HepG2 (cell line): ENCODE data around the gene WDR87. TPM values are rescaled to one million over a fixed set of nuclear protein-coding genes. Genes with fewer than 3 reads are reported as not detected.

Experiments used
- CBFB ChIP-seq: sonication (generic); formaldehyde crosslinking; IDR thresholded peaks from 2 replicates; pipeline ENCODE4 v1.4.0; 2020; ENCODE audit warnings: missing genetic modification reagents
- JUND ChIP-seq: sonication (generic); formaldehyde crosslinking; IDR thresholded peaks from 2 replicates; pipeline ENCODE4 v1.8.0; 2022; ENCODE audit warnings: mild to moderate bottlenecking, missing genetic modification reagents
- MED8 ChIP-seq: sonication (generic); formaldehyde crosslinking; IDR thresholded peaks from 2 replicates; pipeline ENCODE4 v1.8.1; 2023; ENCODE audit warnings: mild to moderate bottlenecking, missing genetic modification reagents; ENCODE audit not compliant: insufficient replicate concordance
- MTA1 ChIP-seq: sonication (generic); formaldehyde crosslinking; IDR thresholded peaks from 2 replicates; pipeline ENCODE4 v1.4.0; 2020; ENCODE audit warnings: missing genetic modification reagents, mild to moderate bottlenecking, borderline replicate concordance
- MYC ChIP-seq: sonication (generic); formaldehyde crosslinking; IDR thresholded peaks from 2 replicates; pipeline ENCODE4 v1.9.0; 2021; ENCODE audit warnings: missing genetic modification reagents, borderline replicate concordance
- NKX3-1 ChIP-seq: sonication (generic); formaldehyde crosslinking; IDR thresholded peaks from 2 replicates; pipeline ENCODE4 v1.5.0; 2020; ENCODE audit warnings: missing genetic modification reagents
- SPEN ChIP-seq: sonication (generic); formaldehyde crosslinking; IDR thresholded peaks from 2 replicates; pipeline ENCODE4 v1.5.1; 2020; ENCODE audit warnings: low read depth, mild to moderate bottlenecking, missing genetic modification reagents
- SRSF1 ChIP-seq: fragments of 200-400 bp; formaldehyde crosslinking; optimal IDR thresholded peaks from 2 replicates; pipeline ENCODE3; 2017; ENCODE audit warnings: mild to moderate bottlenecking, low read depth, low read length, moderate library complexity
- YEATS2 ChIP-seq: sonication (generic); formaldehyde crosslinking; IDR thresholded peaks from 2 replicates; pipeline ENCODE4 v1.4.0; 2020; ENCODE audit warnings: missing genetic modification reagents, borderline replicate concordance
- ZFP1 ChIP-seq: IDR thresholded peaks from 2 replicates; pipeline ENCODE4 v1.6.1; 2016
- ZFP36L2 ChIP-seq: sonication (generic); formaldehyde crosslinking; IDR thresholded peaks from 2 replicates; pipeline ENCODE4 v1.4.0; 2020; ENCODE audit warnings: missing genetic modification reagents
- ZNF17 ChIP-seq: sonication (generic); formaldehyde crosslinking; IDR thresholded peaks from 2 replicates; pipeline ENCODE4 v1.5.0; 2020; ENCODE audit warnings: mild to moderate bottlenecking, missing genetic modification reagents
- ZNF33A ChIP-seq: sonication (generic); formaldehyde crosslinking; IDR thresholded peaks from 2 replicates; pipeline ENCODE4 v1.5.1; 2020; ENCODE audit warnings: missing genetic modification reagents, mild to moderate bottlenecking, moderate library complexity, borderline replicate concordance
- ZNF432 ChIP-seq: sonication (generic); formaldehyde crosslinking; IDR thresholded peaks from 2 replicates; pipeline ENCODE4 v1.5.0; 2020; ENCODE audit warnings: missing genetic modification reagents, mild to moderate bottlenecking, borderline replicate concordance
- polyA plus RNA-seq, 8 experiments: library from polyadenylated mRNA; depleted of rRNA in 3 of 8; stranded (reverse) in 7 of 8; unstranded in 1 of 8; fragments of >200 nt; fragmentation: Illumina TruSeq in 4 of 8; extraction: Trizol in 4 of 8; gene quantifications; 2 replicates each; pipeline versions ENCODE4 v1.2.1 to v1.2.3, GENCODE V29; 2011 to 2016; ENCODE audit warnings: low read depth in 4 of 8, missing spikeins in 1 of 8, mixed read lengths in 1 of 8; ENCODE audit not compliant: insufficient read depth in 1 of 8
- total RNA-seq, 5 experiments: library from RNA; depleted of rRNA; stranded (reverse); fragments of >200 nt; fragmentation: Illumina TruSeq; extraction: Trizol; gene quantifications; 2 replicates each; pipeline ENCODE4 v1.2.3, GENCODE V29; 2016; ENCODE audit warnings: low read depth in 1 of 5
- TF ChIP-seq, protein P1 (sequence below): fragments of 450-650 bp; IDR thresholded peaks from 2 replicates; pipeline ENCODE4 v1.6.1; 2016
- TF ChIP-seq, protein P2 (sequence below): sonication (generic); formaldehyde crosslinking; IDR thresholded peaks from 2 replicates; pipeline ENCODE4 v1.4.0; 2020; ENCODE audit warnings: missing genetic modification reagents
- TF ChIP-seq, protein P3 (sequence below): sonication (generic); formaldehyde crosslinking; IDR thresholded peaks from 2 replicates; pipeline ENCODE4 v1.5.0; 2020; ENCODE audit warnings: missing genetic modification reagents, mild to moderate bottlenecking, borderline replicate concordance
- TF ChIP-seq, protein P4 (sequence below): sonication (generic); formaldehyde crosslinking; IDR thresholded peaks from 2 replicates; pipeline ENCODE4 v1.4.0; 2020; ENCODE audit warnings: missing genetic modification reagents
- TF ChIP-seq, protein P5 (sequence below): sonication (generic); formaldehyde crosslinking; IDR thresholded peaks from 2 replicates; pipeline ENCODE4 v1.4.0; 2020; ENCODE audit warnings: missing genetic modification reagents, mild to moderate bottlenecking, borderline replicate concordance

Gene WDR87
- total and polyA plus RNA-seq, 2 of the 13 experiments (the other 11 are each of a cell fraction or from before 2014, with no cell fraction given), result not detected

DNA sequence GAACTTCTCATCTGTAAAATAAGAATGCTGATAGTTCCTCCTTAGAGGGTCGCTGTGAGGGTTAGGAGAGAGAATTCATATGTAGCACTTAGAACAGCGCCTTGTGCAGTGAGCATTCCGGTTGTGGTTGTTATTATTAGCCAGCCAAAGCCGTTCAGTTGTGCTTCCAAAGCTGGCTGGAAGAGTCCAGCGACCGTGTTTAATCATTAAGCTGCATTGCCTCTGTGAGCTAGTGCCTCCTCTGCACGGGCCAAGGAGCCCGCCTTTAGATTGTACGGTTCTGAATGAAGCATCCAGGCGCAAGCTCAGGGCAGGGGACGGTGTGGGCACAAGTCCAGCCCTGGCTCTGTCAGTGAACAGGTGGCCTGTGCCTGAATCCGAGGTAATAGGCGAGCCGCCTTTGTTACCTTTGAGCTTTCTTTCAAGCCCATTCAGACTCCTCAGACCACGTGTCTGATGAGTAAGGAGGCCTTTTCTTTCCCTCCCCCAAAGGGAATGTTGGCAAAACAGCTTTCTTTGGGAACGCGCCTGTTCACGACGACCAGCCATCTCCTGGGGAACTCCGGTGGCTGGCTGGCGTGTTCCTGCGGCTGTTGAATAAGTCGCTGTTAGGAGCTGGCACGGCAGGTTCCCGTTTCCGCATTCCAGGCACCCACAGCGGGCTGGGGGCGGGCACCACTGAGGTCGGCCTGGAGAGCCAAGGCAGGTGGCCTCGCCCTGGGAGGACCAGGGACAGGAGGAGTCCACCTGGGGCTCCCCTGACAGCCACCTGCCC is 25.7 kb upstream of the WDR87 start (continued):
- TF ChIP-seq, protein P1, sequence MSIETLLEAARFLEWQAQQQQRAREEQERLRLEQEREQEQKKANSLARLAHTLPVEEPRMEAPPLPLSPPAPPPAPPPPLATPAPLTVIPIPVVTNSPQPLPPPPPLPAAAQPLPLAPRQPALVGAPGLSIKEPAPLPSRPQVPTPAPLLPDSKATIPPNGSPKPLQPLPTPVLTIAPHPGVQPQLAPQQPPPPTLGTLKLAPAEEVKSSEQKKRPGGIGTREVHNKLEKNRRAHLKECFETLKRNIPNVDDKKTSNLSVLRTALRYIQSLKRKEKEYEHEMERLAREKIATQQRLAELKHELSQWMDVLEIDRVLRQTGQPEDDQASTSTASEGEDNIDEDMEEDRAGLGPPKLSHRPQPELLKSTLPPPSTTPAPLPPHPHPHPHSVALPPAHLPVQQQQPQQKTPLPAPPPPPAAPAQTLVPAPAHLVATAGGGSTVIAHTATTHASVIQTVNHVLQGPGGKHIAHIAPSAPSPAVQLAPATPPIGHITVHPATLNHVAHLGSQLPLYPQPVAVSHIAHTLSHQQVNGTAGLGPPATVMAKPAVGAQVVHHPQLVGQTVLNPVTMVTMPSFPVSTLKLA, result no peak
- TF ChIP-seq ZNF17 (CRISPR knock-in tag), result no peak
- peak; percentile 45; the same call in 1 of the 2 replicates for TF ChIP-seq MTA1 (CRISPR knock-in tag)
- TF ChIP-seq ZFP36L2 (CRISPR knock-in tag), result no peak
- TF ChIP-seq, protein P2, sequence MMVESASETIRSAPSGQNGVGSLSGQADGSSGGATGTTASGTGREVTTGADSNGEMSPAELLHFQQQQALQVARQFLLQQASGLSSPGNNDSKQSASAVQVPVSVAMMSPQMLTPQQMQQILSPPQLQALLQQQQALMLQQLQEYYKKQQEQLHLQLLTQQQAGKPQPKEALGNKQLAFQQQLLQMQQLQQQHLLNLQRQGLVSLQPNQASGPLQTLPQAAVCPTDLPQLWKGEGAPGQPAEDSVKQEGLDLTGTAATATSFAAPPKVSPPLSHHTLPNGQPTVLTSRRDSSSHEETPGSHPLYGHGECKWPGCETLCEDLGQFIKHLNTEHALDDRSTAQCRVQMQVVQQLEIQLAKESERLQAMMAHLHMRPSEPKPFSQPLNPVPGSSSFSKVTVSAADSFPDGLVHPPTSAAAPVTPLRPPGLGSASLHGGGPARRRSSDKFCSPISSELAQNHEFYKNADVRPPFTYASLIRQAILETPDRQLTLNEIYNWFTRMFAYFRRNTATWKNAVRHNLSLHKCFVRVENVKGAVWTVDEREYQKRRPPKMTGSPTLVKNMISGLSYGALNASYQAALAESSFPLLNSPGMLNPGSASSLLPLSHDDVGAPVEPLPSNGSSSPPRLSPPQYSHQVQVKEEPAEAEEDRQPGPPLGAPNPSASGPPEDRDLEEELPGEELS (CRISPR knock-in tag), result peak; percentile 48; the same call in 1 of the 2 replicates
- peak; percentile 53; the same call in 1 of the 2 replicates for TF ChIP-seq CBFB (CRISPR knock-in tag)
- TF ChIP-seq NKX3-1, result no peak
- TF ChIP-seq SPEN, result no peak
- no peak for TF ChIP-seq ZNF33A (CRISPR knock-in tag)
- TF ChIP-seq, protein P3, sequence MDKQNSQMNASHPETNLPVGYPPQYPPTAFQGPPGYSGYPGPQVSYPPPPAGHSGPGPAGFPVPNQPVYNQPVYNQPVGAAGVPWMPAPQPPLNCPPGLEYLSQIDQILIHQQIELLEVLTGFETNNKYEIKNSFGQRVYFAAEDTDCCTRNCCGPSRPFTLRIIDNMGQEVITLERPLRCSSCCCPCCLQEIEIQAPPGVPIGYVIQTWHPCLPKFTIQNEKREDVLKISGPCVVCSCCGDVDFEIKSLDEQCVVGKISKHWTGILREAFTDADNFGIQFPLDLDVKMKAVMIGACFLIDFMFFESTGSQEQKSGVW (CRISPR knock-in tag), result no peak
- peak; percentile 36; the same call in 1 of the 2 replicates for TF ChIP-seq JUND (CRISPR knock-in tag)
- no peak for TF ChIP-seq ZFP1 (CRISPR knock-in tag)
- no peak for TF ChIP-seq MED8 (CRISPR knock-in tag)
- no peak for TF ChIP-seq ZNF432
- TF ChIP-seq, protein P4, sequence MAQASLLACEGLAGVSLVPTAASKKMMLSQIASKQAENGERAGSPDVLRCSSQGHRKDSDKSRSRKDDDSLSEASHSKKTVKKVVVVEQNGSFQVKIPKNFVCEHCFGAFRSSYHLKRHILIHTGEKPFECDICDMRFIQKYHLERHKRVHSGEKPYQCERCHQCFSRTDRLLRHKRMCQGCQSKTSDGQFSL, result no peak
- no peak for TF ChIP-seq YEATS2
- TF ChIP-seq, protein P5, sequence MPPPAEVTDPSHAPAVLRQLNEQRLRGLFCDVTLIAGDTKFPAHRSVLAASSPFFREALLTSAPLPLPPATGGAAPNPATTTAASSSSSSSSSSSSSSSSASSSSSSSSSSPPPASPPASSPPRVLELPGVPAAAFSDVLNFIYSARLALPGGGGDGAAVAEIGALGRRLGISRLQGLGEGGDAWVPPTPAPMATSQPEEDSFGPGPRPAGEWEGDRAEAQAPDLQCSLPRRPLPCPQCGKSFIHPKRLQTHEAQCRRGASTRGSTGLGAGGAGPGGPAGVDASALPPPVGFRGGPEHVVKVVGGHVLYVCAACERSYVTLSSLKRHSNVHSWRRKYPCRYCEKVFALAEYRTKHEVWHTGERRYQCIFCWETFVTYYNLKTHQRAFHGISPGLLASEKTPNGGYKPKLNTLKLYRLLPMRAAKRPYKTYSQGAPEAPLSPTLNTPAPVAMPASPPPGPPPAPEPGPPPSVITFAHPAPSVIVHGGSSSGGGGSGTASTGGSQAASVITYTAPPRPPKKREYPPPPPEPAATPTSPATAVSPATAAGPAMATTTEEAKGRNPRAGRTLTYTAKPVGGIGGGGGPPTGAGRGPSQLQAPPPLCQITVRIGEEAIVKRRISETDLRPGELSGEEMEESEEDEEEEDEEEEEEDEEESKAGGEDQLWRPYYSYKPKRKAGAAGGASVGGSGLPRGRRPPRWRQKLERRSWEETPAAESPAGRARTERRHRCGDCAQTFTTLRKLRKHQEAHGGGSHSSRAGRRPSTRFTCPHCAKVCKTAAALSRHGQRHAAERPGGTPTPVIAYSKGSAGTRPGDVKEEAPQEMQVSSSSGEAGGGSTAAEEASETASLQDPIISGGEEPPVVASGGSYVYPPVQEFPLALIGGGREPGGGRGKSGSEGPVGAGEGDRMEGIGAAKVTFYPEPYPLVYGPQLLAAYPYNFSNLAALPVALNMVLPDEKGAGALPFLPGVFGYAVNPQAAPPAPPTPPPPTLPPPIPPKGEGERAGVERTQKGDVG (CRISPR knock-in tag), result peak; percentile 84
- peak; percentile 88 for TF ChIP-seq MYC (CRISPR knock-in tag)
- TF ChIP-seq SRSF1, result peak; percentile 39
